GM18505 (cell line): ENCODE data around the gene NAGLU.
"Not testable (repeated sequence)": the region's sequence is repeated elsewhere in the genome, so short reads cannot be mapped to it uniquely, and the experiment has no call there.

Experiments used
- ATAC-seq: cut with Tn5 transposase; IDR thresholded peaks from one replicate; pipeline ENCODE4 v1.9.1; 2021; ENCODE audit not compliant: unreplicated experiment
- POLR2A ChIP-seq: IDR thresholded peaks from 4 replicates; pipeline ENCODE4 v1.6.1; 2011; ENCODE audit warnings: borderline replicate concordance; ENCODE audit not compliant: insufficient read depth, insufficient read length; ENCODE audit errors: extremely low read depth

Gene NAGLU

GRCh38 chr17:42543190-42544079, 7.4 kb downstream of the NAGLU start:
- no peak for ATAC-seq
- no peak for TF ChIP-seq POLR2A

GRCh38 chr17:42544874-42545283, 8.8 kb downstream of the NAGLU start:
- TF ChIP-seq POLR2A: peak; percentile 22
- no peak for ATAC-seq

GRCh38 chr17:42545755-42546505, 9.9 kb downstream of the NAGLU start:
- not testable (repeated sequence) for ATAC-seq

- TF ChIP-seq POLR2A: no peak
- ATAC-seq: no peak
Observed at GRCh38 chr17:42547001-42547461, 11.0 kb downstream of the NAGLU start.

GRCh38 chr17:42547698-42548069, 11.6 kb downstream of the NAGLU start:
- no peak for ATAC-seq
- no peak for TF ChIP-seq POLR2A

GRCh38 chr17:42548070-42548837, 12.2 kb downstream of the NAGLU start:
- peak; percentile 58 for ATAC-seq
- TF ChIP-seq POLR2A: peak; percentile 41

GRCh38 chr17:42548993-42549755, 13.1 kb downstream of the NAGLU start:
- TF ChIP-seq POLR2A: no peak
- no peak for ATAC-seq

GRCh38 chr17:42552736-42553135, 16.7 kb downstream of the NAGLU start, which contains the start of gene HSD17B1:
Gene HSD17B1 (plus strand): TSS chr17:42552923. CDS start chr17:42552934, 11 bp downstream.
- ATAC-seq: not testable (repeated sequence)

GRCh38 chr17:42553161-42553818, 17.2 kb downstream of the NAGLU start:
- TF ChIP-seq POLR2A: no peak

GRCh38 chr17:42553866-42554249, 17.8 kb downstream of the NAGLU start:
- TF ChIP-seq POLR2A: no peak
- no peak for ATAC-seq

More at GRCh38 chr17:42553161-42553818, 17.2 kb downstream of the NAGLU start:
- ATAC-seq: no peak

GRCh38 chr17:42554250-42555121, 18.4 kb downstream of the NAGLU start:
- peak; percentile 72 for ATAC-seq

More at GRCh38 chr17:42554250-42555121, 18.4 kb downstream of the NAGLU start:
- TF ChIP-seq POLR2A: peak; percentile 84
